ENCODE data around the gene PSRC1. TPM values are rescaled to one million over a fixed set of nuclear protein-coding genes. Genes with fewer than 3 reads are reported as not detected.
A peak's percentile ranks its signal among the peaks of the same experiment; 100 is the strongest.
"Not testable (repeated sequence)": the region's sequence is repeated elsewhere in the genome, so short reads cannot be mapped to it uniquely, and the experiment has no call there.

The PSRC1 gene
- total RNA-seq, 1 donor from 2014 or later: 78.1 TPM

DNA sequence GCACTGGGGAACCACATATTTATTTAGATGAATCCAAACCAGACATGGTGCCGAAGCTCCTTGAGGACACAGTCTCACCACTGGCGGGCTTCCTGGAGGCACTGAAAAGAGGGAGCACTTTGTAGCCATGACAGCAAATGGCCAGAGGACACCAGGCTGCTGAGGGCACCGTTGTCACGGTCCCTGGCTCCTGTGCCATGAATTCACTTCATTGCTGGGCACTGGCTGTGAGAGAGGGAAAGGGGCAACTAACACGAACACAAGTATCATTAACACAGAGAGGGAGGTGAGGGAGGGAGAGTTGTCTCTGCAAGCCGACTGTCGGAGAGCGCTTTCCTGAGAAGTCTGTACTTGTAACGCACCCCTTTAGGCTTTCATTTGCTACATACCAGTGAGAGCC lies 9.4 kb upstream of the PSRC1 start:
- H3K27me3 Mint-ChIP-seq (ENCODE audit: insufficient read depth, low read depth): peaks cover 4% of the 10 kb centered on the region
- no peaks in the 10 kb centered on the region for H3K36me3 ChIP-seq
- peak overlapping the region; percentile 58 for H2AFZ ChIP-seq (replicated peaks)
- H3K4me3 Mint-ChIP-seq: no peak overlapping the region
- H3K79me2 ChIP-seq (ENCODE audit: low read depth): no peaks in the 10 kb centered on the region
- peaks cover 6% of the 10 kb centered on the region for H3K4me1 Mint-ChIP-seq
- no peaks in the 10 kb centered on the region for H3K27me3 ChIP-seq
- no peak overlapping the region for H3K9ac ChIP-seq
- H3K9me3 Mint-ChIP-seq: peaks cover 2% of the 10 kb centered on the region
- DNase-seq (ENCODE audit: low spot score): no peak
- no peak overlapping the region for H3K4me3 ChIP-seq
- H3K9me3 ChIP-seq (ENCODE audit: low read depth): no peaks in the 10 kb centered on the region
- H3F3A ChIP-seq (ENCODE audit: low read depth): no peaks in the 10 kb centered on the region
- TF ChIP-seq, protein P1, sequence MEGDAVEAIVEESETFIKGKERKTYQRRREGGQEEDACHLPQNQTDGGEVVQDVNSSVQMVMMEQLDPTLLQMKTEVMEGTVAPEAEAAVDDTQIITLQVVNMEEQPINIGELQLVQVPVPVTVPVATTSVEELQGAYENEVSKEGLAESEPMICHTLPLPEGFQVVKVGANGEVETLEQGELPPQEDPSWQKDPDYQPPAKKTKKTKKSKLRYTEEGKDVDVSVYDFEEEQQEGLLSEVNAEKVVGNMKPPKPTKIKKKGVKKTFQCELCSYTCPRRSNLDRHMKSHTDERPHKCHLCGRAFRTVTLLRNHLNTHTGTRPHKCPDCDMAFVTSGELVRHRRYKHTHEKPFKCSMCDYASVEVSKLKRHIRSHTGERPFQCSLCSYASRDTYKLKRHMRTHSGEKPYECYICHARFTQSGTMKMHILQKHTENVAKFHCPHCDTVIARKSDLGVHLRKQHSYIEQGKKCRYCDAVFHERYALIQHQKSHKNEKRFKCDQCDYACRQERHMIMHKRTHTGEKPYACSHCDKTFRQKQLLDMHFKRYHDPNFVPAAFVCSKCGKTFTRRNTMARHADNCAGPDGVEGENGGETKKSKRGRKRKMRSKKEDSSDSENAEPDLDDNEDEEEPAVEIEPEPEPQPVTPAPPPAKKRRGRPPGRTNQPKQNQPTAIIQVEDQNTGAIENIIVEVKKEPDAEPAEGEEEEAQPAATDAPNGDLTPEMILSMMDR (IDR thresholded peaks at IDR 0.05): no peak
- no peak for TF ChIP-seq EZH2phosphoT487 (IDR thresholded peaks at IDR 0.05)
- no peak for TF ChIP-seq EZH2 (IDR thresholded peaks at IDR 0.05)
- no peaks in the 10 kb centered on the region for H3K36me3 Mint-ChIP-seq
- H3K4me2 ChIP-seq: no peak overlapping the region
- H3K27ac Mint-ChIP-seq: no peak overlapping the region
- H3K4me1 ChIP-seq: no peaks in the 10 kb centered on the region
- H3K27ac ChIP-seq: no peak overlapping the region
- no peaks in the 10 kb centered on the region for H4K20me1 ChIP-seq (ENCODE audit: low read depth)

DNA sequence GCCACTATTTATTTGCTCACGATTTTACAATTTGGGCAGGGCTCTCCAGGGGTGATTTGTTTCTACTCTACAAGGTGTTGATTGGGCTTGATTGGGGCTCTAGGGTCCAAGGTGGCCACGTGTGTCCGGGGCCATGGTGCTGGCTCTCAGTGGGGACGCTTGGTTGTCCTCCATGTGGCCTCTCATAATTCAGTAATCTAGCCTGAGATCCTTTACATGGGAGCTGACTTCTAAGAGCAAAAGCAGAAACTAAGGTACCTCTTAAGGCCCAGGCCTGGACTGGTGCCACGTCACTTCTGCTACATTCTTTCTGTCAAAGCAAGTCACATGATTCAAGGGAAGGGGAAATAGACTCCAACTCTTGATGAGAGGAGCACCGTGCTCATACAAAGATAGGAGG lies 8.1 kb upstream of the PSRC1 start:
- Histone ChIP-seq H3K9me3 (ENCODE audit: low read depth) (no peaks in the 10 kb centered on the region), H3K4me2 (no peak overlapping the region), H3K4me1 (no peaks in the 10 kb centered on the region), H3K27ac (no peak overlapping the region), H3K36me3 (no peaks in the 10 kb centered on the region), H3K4me3 (no peak overlapping the region), H4K20me1 (ENCODE audit: low read depth) (no peaks in the 10 kb centered on the region), H2AFZ (replicated peaks) (peak overlapping the region; percentile 57), H3K79me2 (ENCODE audit: low read depth) (no peaks in the 10 kb centered on the region), H3F3A (ENCODE audit: low read depth) (no peaks in the 10 kb centered on the region), H3K9ac (no peak overlapping the region), H3K27me3 (no peaks in the 10 kb centered on the region)
- H3K9me3 Mint-ChIP-seq: peaks cover 2% of the 10 kb centered on the region
- H3K4me1 Mint-ChIP-seq: peaks cover 6% of the 10 kb centered on the region
- TF ChIP-seq, protein P1 (IDR thresholded peaks at IDR 0.05): no peak
- TF ChIP-seq EZH2 (IDR thresholded peaks at IDR 0.05) (no peak), EZH2phosphoT487 (IDR thresholded peaks at IDR 0.05) (no peak)
- H3K27ac Mint-ChIP-seq: no peak overlapping the region
- H3K4me3 Mint-ChIP-seq: no peak overlapping the region
- DNase-seq (ENCODE audit: low spot score): no peak
- no peaks in the 10 kb centered on the region for H3K36me3 Mint-ChIP-seq
- peaks cover 4% of the 10 kb centered on the region for H3K27me3 Mint-ChIP-seq (ENCODE audit: insufficient read depth, low read depth)

DNA sequence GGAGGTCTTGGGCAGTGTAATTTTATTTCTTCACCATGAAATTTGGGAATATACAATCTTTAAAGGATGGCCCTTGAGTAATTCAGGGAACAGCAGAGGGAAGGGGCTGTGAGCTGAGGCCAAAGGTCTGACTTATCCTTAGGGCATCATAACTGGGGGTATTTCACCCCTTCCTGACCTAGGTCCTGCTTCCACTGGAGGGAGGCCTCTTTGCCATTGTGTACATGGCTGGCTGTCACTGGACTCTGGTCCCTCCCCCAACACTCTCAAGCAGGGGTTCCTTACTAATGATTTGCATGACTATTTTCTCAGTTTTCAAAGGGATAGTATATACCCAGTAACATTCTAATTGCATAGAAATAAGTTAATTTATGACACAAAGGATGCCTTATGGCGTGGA lies 7.2 kb upstream of the PSRC1 start:
- H3K27me3 ChIP-seq: no peaks in the 10 kb centered on the region

DNA sequence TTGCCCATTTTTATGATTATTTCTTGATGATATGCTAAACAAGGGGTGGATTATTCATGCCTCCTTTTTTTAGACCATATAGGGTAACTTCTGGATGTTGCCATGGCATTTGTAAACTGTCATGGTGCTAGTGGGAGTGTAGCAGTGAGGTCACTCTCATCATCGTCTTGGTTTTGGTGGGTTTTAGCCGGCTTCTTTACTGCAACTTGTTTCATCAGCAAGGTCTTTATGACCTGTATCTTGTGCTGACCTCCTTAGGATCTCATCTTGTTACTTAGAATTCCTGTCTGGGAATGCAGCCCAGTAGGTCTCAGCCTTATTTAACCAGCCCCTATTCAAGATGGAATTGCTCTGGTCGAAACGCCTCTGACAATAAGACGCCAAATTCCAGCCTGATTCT lies 3.8 kb upstream of the PSRC1 start:
- not testable (repeated sequence) for H2AFZ ChIP-seq (replicated peaks); H3K4me2 ChIP-seq; H3K4me3 ChIP-seq; H3K9me3 ChIP-seq (ENCODE audit: low read depth); H3K36me3 Mint-ChIP-seq; H3K36me3 ChIP-seq; H3K27me3 ChIP-seq; H3K9ac ChIP-seq; H3K4me1 ChIP-seq; H3K4me3 Mint-ChIP-seq; H3K27ac ChIP-seq; H4K20me1 ChIP-seq (ENCODE audit: low read depth); DNase-seq (ENCODE audit: low spot score); H3K27me3 Mint-ChIP-seq (ENCODE audit: insufficient read depth, low read depth); H3K9me3 Mint-ChIP-seq
- Histone ChIP-seq H3K79me2 (ENCODE audit: low read depth) (peaks cover 11% of the 10 kb centered on the region), H3F3A (ENCODE audit: low read depth) (peaks cover 13% of the 10 kb centered on the region)
- Mint-ChIP-seq H3K27ac (peak overlapping the region; percentile 81), H3K4me1 (peaks cover 27% of the 10 kb centered on the region)

More for the DNA sequence above, 7.2 kb upstream of the PSRC1 start:
- Histone ChIP-seq H2AFZ (replicated peaks) (no peak overlapping the region), H3K79me2 (ENCODE audit: low read depth) (no peaks in the 10 kb centered on the region), H3F3A (ENCODE audit: low read depth) (no peaks in the 10 kb centered on the region), H3K4me1 (no peaks in the 10 kb centered on the region), H4K20me1 (ENCODE audit: low read depth) (no peaks in the 10 kb centered on the region), H3K4me3 (no peak overlapping the region), H3K27ac (no peak overlapping the region), H3K36me3 (no peaks in the 10 kb centered on the region), H3K9ac (no peak overlapping the region), H3K4me2 (no peak overlapping the region), H3K9me3 (ENCODE audit: low read depth) (no peaks in the 10 kb centered on the region)
- Mint-ChIP-seq H3K36me3 (no peaks in the 10 kb centered on the region), H3K4me1 (peaks cover 7% of the 10 kb centered on the region), H3K9me3 (peaks cover 2% of the 10 kb centered on the region), H3K27ac (no peak overlapping the region), H3K27me3 (ENCODE audit: insufficient read depth, low read depth) (peaks cover 4% of the 10 kb centered on the region), H3K4me3 (no peak overlapping the region)
- no peak for DNase-seq (ENCODE audit: low spot score)
- TF ChIP-seq, protein P1 (IDR thresholded peaks at IDR 0.05): no peak
- TF ChIP-seq EZH2 (IDR thresholded peaks at IDR 0.05): no peak

Measured in neural progenitor cell (in vitro differentiated cells).